Measurements from ENCODE around the gene GCLM. TPM values are rescaled to one million over a fixed set of nuclear protein-coding genes. Genes with fewer than 3 reads are reported as not detected.

The GCLM gene
- total RNA-seq, 1 experiment from 2014 or later: 7.2 TPM

- Histone ChIP-seq H3K27ac (peak overlapping the region; percentile 92), H3K9me3 (replicated peaks) (peaks cover 5% of the 10 kb centered on the region; the same call in 1 of the 2 replicates), H3K4me1 (peaks cover 8% of the 10 kb centered on the region), H3K36me3 (no peaks in the 10 kb centered on the region), H3K27me3 (no peaks in the 10 kb centered on the region), H3K4me3 (peak overlapping the region; percentile 97)
- peak; percentile 72 to 81 for DNase-seq
These were observed 63.6 kb downstream of the GCLM start for GRCh38 chr1:93845538-93846205.

GRCh38 chr1:93844262-93845045 lies 64.8 kb downstream of the GCLM start:
- Histone ChIP-seq H3K27ac (peak overlapping the region; percentile 92), H3K4me1 (peaks cover 8% of the 10 kb centered on the region), H3K9me3 (replicated peaks) (no peaks in the 10 kb centered on the region), H3K36me3 (no peaks in the 10 kb centered on the region), H3K27me3 (no peaks in the 10 kb centered on the region), H3K4me3 (no peak overlapping the region)
- peak; percentile 62 to 87 for DNase-seq

GRCh38 chr1:93842750-93843500 lies 66.3 kb downstream of the GCLM start:
- H3K4me3 ChIP-seq: no peak overlapping the region
- DNase-seq: no peak
- H3K9me3 ChIP-seq (replicated peaks): no peaks in the 10 kb centered on the region
- H3K4me1 ChIP-seq: peaks cover 4% of the 10 kb centered on the region
- H3K27ac ChIP-seq: no peak overlapping the region
- no peaks in the 10 kb centered on the region for H3K27me3 ChIP-seq
- no peaks in the 10 kb centered on the region for H3K36me3 ChIP-seq

DNA sequence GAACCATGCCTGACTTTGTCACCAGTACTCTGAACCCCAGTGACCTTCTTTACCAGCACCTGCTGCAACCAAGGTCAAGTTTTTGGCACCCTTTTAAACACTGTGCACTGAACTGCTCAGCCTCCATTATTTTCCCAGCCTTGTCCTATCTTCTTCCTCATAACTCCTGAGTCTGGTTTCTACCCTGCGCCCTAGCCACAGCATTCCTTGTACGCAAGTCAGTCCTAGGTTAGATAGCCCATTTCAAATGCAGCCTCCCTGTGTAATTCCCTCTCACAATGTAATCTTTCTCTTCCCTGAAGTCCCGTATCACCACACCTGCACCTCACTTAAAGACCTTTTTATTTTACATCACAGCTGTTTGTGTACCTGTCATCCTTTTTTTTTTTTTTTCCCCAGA lies 67.5 kb downstream of the GCLM start:
- Histone ChIP-seq H3K27me3 (no peaks in the 10 kb centered on the region), H3K27ac (no peak overlapping the region), H3K9me3 (replicated peaks) (no peaks in the 10 kb centered on the region), H3K4me1 (peaks cover 4% of the 10 kb centered on the region), H3K36me3 (no peaks in the 10 kb centered on the region), H3K4me3 (no peak overlapping the region)
- DNase-seq: no peak

DNA sequence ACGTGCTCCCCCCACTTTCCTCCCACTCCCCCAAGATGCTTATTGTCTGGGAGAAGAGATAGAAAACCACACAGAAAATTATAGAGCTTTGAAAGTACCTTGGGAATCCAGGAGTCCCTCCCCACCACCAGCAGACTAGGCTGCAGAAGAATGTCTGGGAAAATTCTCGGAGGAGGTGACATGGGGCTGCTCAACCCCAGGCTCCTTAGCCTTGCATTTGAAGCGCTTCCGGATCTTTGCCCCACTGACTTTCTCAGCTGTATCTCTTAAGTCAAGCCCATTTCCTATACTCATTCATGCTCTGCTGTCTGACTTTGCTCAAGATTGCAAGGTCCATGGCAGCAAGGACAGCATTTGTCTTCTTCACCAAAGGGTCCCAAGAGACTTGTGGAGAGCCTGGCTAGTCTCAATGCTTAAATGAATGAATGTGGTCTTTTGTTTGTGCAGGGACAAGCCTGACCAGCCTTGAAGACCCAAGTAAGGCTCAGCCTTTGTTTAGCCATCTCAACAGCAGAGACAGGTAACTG lies 68.2 kb downstream of the GCLM start:
- Histone ChIP-seq H3K9me3 (replicated peaks) (no peaks in the 10 kb centered on the region; the same call in 1 of the 2 replicates), H3K27ac (no peak overlapping the region), H3K4me3 (no peak overlapping the region), H3K36me3 (no peaks in the 10 kb centered on the region), H3K4me1 (peaks cover 4% of the 10 kb centered on the region), H3K27me3 (no peaks in the 10 kb centered on the region)
- no peak for DNase-seq

- no peaks in the 10 kb centered on the region; the same call in 1 of the 2 replicates for H3K9me3 ChIP-seq (replicated peaks)
- H3K36me3 ChIP-seq: no peaks in the 10 kb centered on the region
- no peaks in the 10 kb centered on the region for H3K27me3 ChIP-seq
- no peak overlapping the region for H3K27ac ChIP-seq
- H3K4me3 ChIP-seq: no peak overlapping the region
- peaks cover under 1% of the 10 kb centered on the region for H3K4me1 ChIP-seq
- no peak for DNase-seq
These were observed 69.5 kb downstream of the GCLM start for GRCh38 chr1:93839753-93840152.

- Histone ChIP-seq H3K9me3 (replicated peaks) (no peaks in the 10 kb centered on the region; the same call in 1 of the 2 replicates), H3K4me1 (no peaks in the 10 kb centered on the region), H3K27me3 (no peaks in the 10 kb centered on the region), H3K36me3 (no peaks in the 10 kb centered on the region), H3K4me3 (no peak overlapping the region), H3K27ac (no peak overlapping the region)
- DNase-seq: no peak
These were observed 69.9 kb downstream of the GCLM start for GRCh38 chr1:93839307-93839706.

DNA sequence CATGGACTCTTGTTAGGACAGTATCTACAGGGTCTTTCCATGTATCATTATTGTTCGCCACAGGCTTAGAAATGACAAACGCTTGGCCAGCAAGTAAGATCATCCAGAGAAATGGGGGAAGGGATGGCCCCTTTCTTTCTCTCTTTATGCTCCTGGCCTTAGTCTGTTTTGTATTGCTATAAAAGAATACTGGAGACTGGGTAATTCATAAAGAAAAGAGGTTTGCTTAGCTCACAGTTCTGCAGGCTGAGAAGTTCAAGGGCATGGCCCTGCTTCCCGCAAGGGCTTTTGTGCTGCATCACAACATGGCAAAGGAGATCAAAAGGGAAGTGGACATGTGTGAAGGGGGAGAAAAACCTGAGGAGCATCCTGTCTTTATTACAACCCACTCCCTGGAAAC lies 71.3 kb downstream of the GCLM start:
- H3K9me3 ChIP-seq (replicated peaks): peaks cover 7% of the 10 kb centered on the region; the same call in 1 of the 2 replicates
- no peak overlapping the region for H3K27ac ChIP-seq
- no peaks in the 10 kb centered on the region for H3K36me3 ChIP-seq
- H3K27me3 ChIP-seq: no peaks in the 10 kb centered on the region
- no peak overlapping the region for H3K4me3 ChIP-seq
- DNase-seq: no peak
- no peaks in the 10 kb centered on the region for H3K4me1 ChIP-seq

Other genes starting within 250 kb of the GCLM start
- gene BCAR3, start 227.6 kb downstream of the GCLM start, total RNA-seq (2014; rRNA removed; shearing (Covaris generic)): 30.0 and 30.8 TPM in 2 replicates
- 64.7 and 79.8 TPM in 2 replicates for gene DNTTIP2, start 30.2 kb downstream of the GCLM start, total RNA-seq (2014; rRNA removed; shearing (Covaris generic))
- 0.08 TPM in 2 replicates for gene ABCA4, start 211.7 kb upstream of the GCLM start, total RNA-seq (2014; rRNA removed; shearing (Covaris generic))

All from SJCRH30 (cell line).